ENCODE measurements around the gene ETV4. TPM values are rescaled to one million over a fixed set of nuclear protein-coding genes. Genes with fewer than 3 reads are reported as not detected.

Gene ETV4
- total RNA-seq, 1 donor from 2014 or later = 1.1 TPM

- H3F3A ChIP-seq (ENCODE audit: low read depth) = peaks cover 29% of the 10 kb centered on the region
- H3K4me3 ChIP-seq = peak overlapping the region; percentile 27
- no peak overlapping the region for H2AFZ ChIP-seq (replicated peaks)
- H3K36me3 ChIP-seq = no peaks in the 10 kb centered on the region
- H3K9me3 ChIP-seq (ENCODE audit: low read depth) = no peaks in the 10 kb centered on the region
- peaks cover 64% of the 10 kb centered on the region for H4K20me1 ChIP-seq (ENCODE audit: low read depth)
- TF ChIP-seq CTCF (IDR thresholded peaks at IDR 0.05) (no peak), EZH2 (IDR thresholded peaks at IDR 0.05) (no peak)
- no peak overlapping the region for H3K27ac ChIP-seq
- no peak for DNase-seq (ENCODE audit: low spot score)
- H3K36me3 Mint-ChIP-seq = peaks cover 18% of the 10 kb centered on the region
- peak overlapping the region; percentile 80 for H3K4me3 Mint-ChIP-seq
- no peaks in the 10 kb centered on the region for H3K9me3 Mint-ChIP-seq
- peaks cover 23% of the 10 kb centered on the region for H3K4me1 ChIP-seq
- peaks cover 69% of the 10 kb centered on the region for H3K4me1 Mint-ChIP-seq
- H3K79me2 ChIP-seq (ENCODE audit: low read depth) = no peaks in the 10 kb centered on the region
- H3K9ac ChIP-seq = no peak overlapping the region
- H3K27ac Mint-ChIP-seq = no peak overlapping the region
- peaks cover 43% of the 10 kb centered on the region for H3K27me3 ChIP-seq
- peaks cover 9% of the 10 kb centered on the region for H3K27me3 Mint-ChIP-seq (ENCODE audit: insufficient read depth, low read depth)
- peak overlapping the region; percentile 63 for H3K4me2 ChIP-seq
Measured at GRCh38 chr17:43529947-43530287, 16.2 kb downstream of the ETV4 start.

GRCh38 chr17:43528988-43529814 is 16.9 kb downstream of the ETV4 start:
- Histone ChIP-seq H3F3A (ENCODE audit: low read depth) (peaks cover 35% of the 10 kb centered on the region), H3K9ac (no peak overlapping the region)
- H3K4me1 Mint-ChIP-seq = peaks cover 76% of the 10 kb centered on the region

GRCh38 chr17:43528319-43528987 is 17.7 kb downstream of the ETV4 start:
- H3K4me3 Mint-ChIP-seq = no peak overlapping the region
- Histone ChIP-seq H3K9me3 (ENCODE audit: low read depth) (no peaks in the 10 kb centered on the region), H3K4me3 (no peak overlapping the region), H2AFZ (replicated peaks) (no peak overlapping the region), H3K27me3 (peaks cover 43% of the 10 kb centered on the region), H3K36me3 (no peaks in the 10 kb centered on the region), H3K27ac (no peak overlapping the region), H3K4me2 (no peak overlapping the region), H3K9ac (no peak overlapping the region), H3K4me1 (peaks cover 24% of the 10 kb centered on the region), H3F3A (ENCODE audit: low read depth) (peaks cover 35% of the 10 kb centered on the region), H4K20me1 (ENCODE audit: low read depth) (peaks cover 67% of the 10 kb centered on the region), H3K79me2 (ENCODE audit: low read depth) (no peaks in the 10 kb centered on the region)
- H3K9me3 Mint-ChIP-seq = no peaks in the 10 kb centered on the region
- DNase-seq (ENCODE audit: low spot score) = no peak
- peaks cover 76% of the 10 kb centered on the region for H3K4me1 Mint-ChIP-seq
- peaks cover 24% of the 10 kb centered on the region for H3K36me3 Mint-ChIP-seq
- H3K27me3 Mint-ChIP-seq (ENCODE audit: insufficient read depth, low read depth) = peaks cover 11% of the 10 kb centered on the region
- TF ChIP-seq CTCF (IDR thresholded peaks at IDR 0.05) (no peak), EZH2 (IDR thresholded peaks at IDR 0.05) (no peak), EZH2phosphoT487 (IDR thresholded peaks at IDR 0.05) (no peak)
- no peak overlapping the region for H3K27ac Mint-ChIP-seq

More at GRCh38 chr17:43528988-43529814, 16.9 kb downstream of the ETV4 start:
- H3K36me3 ChIP-seq = no peaks in the 10 kb centered on the region
- Mint-ChIP-seq H3K9me3 (no peaks in the 10 kb centered on the region), H3K4me3 (peak overlapping the region; percentile 53), H3K27ac (peak overlapping the region; percentile 32), H3K27me3 (ENCODE audit: insufficient read depth, low read depth) (peaks cover 9% of the 10 kb centered on the region), H3K36me3 (peaks cover 24% of the 10 kb centered on the region)
- no peak for TF ChIP-seq EZH2phosphoT487 (IDR thresholded peaks at IDR 0.05)
- no peak for TF ChIP-seq EZH2 (IDR thresholded peaks at IDR 0.05)
- TF ChIP-seq CTCF (IDR thresholded peaks at IDR 0.05) = no peak
- H4K20me1 ChIP-seq (ENCODE audit: low read depth) = peaks cover 70% of the 10 kb centered on the region
- no peaks in the 10 kb centered on the region for H3K79me2 ChIP-seq (ENCODE audit: low read depth)
- no peaks in the 10 kb centered on the region for H3K9me3 ChIP-seq (ENCODE audit: low read depth)
- no peak overlapping the region for H3K27ac ChIP-seq
- H3K27me3 ChIP-seq = peaks cover 43% of the 10 kb centered on the region
- H3K4me1 ChIP-seq = peaks cover 24% of the 10 kb centered on the region
- DNase-seq (ENCODE audit: low spot score) = no peak
- H3K4me3 ChIP-seq = no peak overlapping the region
- H2AFZ ChIP-seq (replicated peaks) = no peak overlapping the region
- no peak overlapping the region for H3K4me2 ChIP-seq

Data from neural progenitor cell (in vitro differentiated cells).